HG03558 (cell line): ENCODE results near the gene OR6K3.
"Not testable (repeated sequence)": the region's sequence is repeated elsewhere in the genome, so short reads cannot be mapped to it uniquely, and the experiment has no call there.

Experiments used
- ATAC-seq: cut with Tn5 transposase; IDR thresholded peaks from one replicate; pipeline ENCODE4 v1.9.1; 2021; ENCODE audit warnings: moderate number of reproducible peaks; ENCODE audit not compliant: unreplicated experiment; ENCODE audit errors: extremely low read depth

Gene OR6K3, protein sequence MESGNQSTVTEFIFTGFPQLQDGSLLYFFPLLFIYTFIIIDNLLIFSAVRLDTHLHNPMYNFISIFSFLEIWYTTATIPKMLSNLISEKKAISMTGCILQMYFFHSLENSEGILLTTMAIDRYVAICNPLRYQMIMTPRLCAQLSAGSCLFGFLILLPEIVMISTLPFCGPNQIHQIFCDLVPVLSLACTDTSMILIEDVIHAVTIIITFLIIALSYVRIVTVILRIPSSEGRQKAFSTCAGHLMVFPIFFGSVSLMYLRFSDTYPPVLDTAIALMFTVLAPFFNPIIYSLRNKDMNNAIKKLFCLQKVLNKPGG

DNA sequence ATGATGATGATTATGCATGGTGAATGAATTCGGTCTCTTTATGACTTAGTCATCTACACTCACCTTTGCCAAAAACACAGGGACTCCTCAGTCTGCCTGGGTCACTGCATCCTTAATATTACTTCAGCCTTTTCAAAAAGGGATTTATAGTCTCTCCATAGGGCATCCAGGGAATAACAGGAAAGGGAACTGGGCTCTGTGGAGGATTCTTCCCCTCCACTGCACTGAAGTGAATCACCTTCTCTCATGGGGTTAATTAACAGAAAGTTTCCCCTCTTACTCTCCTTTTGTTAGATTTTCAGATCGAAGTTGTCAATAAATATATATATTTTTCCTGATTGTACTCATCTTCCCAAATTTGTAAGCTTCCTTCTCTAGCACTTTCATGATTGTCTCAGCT, at the start of gene OR6K3:
Gene OR6K3, minus strand, starts transcription at position 101 of the 400 bp plus-strand sequence. CDS start 2,605 bp downstream, outside the sequence.
- ATAC-seq: no peak

DNA sequence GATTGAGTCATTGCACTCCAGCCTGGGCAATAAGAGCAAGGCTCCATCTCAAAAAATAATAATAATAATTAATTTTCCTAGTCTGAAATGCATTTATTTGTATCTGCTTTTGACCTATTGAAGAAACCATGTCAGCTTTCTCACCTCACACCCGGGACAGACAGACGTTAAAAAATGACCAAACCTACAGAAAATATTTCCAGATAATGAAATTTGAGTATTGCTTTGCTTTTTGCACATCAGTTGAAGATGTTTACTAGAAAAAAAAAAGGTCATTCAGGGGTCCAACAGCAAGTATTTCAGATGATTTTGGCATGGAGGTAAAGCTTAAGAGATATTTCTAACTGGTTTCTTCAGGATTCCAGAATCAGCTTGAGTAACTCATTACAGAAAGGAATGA, 33.9 kb upstream of the OR6K3 start, which contains the start of gene OR6K6:
Gene OR6K6, plus strand, starts transcription at position 301 of the 400 bp plus-strand sequence. CDS start 168 bp downstream, outside the sequence.
- no peak for ATAC-seq

DNA sequence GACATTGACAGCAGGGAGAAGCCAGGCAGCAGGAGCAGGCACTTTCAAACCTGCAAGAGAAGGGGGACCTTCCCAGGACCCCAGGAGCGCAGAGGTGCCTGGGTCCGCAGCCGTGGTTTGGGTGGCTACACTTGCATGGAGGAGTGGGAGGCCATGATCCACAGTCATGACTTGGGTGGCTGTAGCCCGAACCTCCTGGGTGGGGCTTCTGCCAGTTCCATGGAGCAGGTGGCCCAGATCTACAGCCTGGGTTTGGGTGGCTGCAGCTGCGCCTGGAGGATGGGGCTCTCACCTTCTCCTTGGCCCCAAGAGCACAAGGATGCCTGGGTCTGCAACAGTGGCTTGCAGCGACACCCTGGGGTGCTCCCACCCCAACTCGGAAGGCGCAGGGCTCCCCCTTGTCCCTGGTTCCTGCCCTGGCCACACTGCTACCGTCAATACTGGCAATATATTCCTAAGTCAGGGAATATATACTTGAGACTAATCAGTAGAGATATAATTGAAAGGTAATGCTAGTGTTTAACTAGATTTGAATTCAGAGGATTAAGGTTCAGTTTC, 31.7 kb upstream of the OR6K3 start:
- ATAC-seq: no peak

- no peak for ATAC-seq
These were observed 15.3 kb upstream of the OR6K3 start for GRCh38 chr1:158735848-158736247.

DNA sequence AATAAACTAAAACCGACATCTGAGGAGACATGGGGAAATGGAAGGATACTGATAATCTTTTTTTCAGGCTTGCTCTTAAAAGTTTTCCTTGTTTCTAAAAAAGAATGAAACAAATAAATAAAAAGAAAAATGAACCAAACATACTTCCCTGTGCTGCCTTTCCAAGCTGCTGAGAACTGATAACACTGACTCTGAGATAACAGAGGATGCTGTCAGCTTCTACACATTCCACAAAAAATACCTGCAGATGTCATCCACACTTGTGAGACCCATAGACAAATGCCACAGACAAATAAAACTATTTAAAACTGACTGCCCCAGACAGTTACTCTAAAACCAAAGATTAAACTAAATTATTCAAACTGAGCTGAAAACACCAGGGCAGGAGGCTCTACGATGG, 12.0 kb upstream of the OR6K3 start:
- ATAC-seq: no peak

DNA sequence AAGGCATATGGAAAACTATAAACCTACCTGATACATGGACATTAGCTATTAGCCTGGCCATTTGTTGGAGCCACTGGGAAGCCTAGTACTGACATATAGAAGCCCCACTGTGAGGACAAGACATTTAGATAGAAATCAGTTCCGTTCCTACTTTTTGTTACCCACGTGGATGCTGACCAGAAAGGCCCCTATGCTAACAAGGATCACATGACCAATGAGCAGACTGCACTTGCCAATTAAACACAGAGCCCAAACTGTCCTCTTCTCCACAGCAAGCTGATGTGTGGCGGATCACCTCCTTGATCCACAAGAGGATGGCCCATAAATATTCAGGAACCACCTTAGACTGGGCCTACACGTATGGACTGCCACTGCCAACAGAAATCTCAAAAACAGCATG, 11.2 kb upstream of the OR6K3 start:
- no peak for ATAC-seq

- no peak for ATAC-seq
These were observed 9.9 kb upstream of the OR6K3 start for GRCh38 chr1:158730453-158730852.

- no peak for ATAC-seq
These were observed 8.1 kb upstream of the OR6K3 start for GRCh38 chr1:158728510-158729225.

DNA sequence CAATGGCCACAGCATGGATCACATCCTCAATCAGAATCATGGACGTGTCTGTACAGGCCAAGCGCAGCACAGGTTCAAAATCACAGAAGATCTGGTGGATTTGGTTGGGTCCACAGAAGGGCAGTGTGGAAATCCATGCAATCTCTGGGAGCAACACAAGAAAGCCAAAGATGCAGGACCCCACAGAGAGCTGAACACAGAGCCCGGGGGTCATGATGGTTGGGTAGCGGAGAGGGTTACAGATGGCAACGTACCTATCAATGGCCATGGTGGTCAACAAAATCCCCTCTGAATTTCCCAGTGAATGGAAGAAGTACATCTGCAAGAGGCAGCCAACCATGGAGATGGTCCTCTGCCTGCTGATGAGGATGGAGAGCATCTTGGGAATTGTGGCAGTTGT, 3.9 kb upstream of the OR6K3 start:
- no peak for ATAC-seq

GRCh38 chr1:158719664-158720063, 856 bp downstream of the OR6K3 start:
- no peak for ATAC-seq

- ATAC-seq: no peak
These were observed 3.2 kb downstream of the OR6K3 start for GRCh38 chr1:158717344-158717743.

- no peak for ATAC-seq
These were observed 4.2 kb downstream of the OR6K3 start for GRCh38 chr1:158716335-158716734.

DNA sequence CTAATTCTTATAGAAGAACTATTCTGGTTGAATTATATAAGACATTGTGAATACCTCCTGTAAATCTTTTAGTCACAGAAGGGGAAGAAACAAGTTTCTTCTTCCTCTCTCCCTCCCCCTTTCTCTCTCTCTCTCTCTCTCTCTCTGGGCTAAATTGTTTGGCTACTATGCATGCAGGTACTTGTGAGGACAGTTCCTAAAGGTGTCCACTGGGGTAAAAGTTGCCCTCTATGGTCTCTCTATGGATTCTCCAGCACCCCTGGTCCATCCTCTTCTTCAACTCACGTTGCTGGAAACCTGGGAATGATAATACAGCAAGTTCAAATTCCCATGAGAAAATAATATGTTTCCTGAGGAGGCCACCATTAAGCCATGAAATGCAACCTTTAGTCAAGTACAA, 5.8 kb downstream of the OR6K3 start:
- no peak for ATAC-seq

DNA sequence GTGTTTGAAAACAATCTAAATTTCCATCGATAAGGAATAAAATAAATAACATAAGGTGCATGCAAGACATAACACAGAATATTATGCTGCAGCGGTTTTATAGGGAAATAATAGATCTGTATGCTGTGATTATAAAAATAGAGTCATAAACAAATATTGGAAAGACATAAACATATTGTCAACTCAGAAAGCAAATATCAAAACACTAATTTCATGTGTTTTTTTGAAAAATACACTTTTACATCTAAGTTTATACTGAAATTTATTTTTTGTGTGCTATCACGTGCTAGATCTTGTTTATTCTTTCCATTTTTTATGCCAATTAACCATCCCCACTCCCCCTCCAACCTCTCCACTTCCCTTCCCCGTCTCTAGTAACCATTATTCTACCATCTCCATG, 9.4 kb downstream of the OR6K3 start:
- ATAC-seq: no peak

DNA sequence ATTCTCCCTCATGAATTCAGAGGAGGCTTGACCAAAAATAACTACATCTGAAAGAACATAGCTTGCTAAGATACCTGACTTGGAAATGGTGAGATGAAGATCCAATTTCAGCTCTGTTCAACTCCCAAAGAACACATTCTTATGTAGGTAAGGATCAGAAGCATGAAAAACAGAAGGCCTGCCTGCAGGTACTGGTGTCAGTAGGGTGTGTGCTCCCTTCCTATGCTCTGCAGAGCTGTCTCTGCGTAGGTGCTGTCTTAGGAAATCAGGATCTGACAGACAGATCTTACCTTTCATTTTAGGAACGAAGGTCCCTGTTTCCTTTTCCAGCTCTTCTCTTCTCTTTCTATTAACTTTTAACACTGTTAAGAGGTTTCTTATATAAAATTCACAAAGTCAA, 14.4 kb downstream of the OR6K3 start:
- ATAC-seq: no peak

GRCh38 chr1:158700552-158700951, 20.0 kb downstream of the OR6K3 start, which contains the start of gene OR6K2:
Gene OR6K2, minus strand, starts transcription at chr1:158700652. Its CDS starts 0 bp downstream, at chr1:158700652.
- no peak for ATAC-seq

DNA sequence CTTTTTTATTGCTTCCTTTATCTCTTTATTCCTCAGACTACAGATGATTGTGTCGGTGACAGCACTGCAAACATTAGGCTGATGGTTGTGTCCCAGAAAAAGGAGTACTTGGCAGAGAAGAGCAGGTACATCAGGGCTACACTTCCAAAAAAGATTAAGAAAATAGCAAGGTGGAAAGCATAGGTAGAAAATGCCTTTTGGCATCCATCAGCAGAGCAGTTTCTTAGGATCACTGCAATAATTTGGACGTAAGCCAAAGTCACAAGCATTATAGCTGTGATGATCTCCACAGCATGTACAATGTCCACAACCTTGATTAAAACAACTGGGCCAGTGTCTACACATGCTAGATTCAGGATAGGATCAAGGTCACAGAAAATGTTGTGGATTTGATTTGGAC, 25.9 kb downstream of the OR6K3 start:
- ATAC-seq: no peak

DNA sequence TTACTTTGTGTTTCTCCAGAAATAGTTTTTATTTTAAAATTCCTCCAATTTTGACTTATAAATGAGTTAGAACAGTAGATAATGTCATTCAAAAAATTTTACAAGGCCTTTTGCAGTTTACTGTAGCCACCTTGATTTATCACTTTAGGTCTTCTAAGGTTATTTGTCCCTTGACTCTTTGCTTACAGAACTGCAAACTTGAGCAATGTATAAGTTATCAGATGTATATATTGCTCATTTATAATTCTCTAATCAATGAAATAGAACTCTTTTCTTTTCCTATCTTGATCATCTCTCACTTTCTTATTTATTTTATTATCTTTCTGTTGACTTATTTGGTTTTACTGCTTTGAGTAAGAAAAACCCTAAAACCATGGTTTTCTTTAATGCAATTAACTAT, 28.2 kb downstream of the OR6K3 start:
- ATAC-seq: no peak

- no peak for ATAC-seq
These were observed 28.6 kb downstream of the OR6K3 start for GRCh38 chr1:158691907-158692306.

DNA sequence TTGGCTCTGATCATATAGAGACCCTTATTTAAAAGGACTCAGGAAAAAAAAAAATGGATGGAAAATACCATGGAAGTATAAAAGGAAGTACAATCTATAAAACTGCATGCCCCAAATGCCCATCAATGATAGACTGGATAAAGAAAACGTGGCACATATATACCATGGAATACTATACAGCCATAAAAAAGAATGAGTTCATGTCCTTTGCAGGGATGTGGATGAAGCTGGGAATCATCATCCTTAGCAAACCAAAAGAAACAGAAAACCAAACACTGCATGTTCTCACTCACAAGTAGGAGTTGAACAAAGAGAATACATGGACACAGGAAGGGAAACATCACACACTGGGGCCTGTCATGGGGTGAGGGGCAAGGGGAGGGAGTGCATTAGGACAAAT, 29.4 kb downstream of the OR6K3 start:
- not testable (repeated sequence) for ATAC-seq

DNA sequence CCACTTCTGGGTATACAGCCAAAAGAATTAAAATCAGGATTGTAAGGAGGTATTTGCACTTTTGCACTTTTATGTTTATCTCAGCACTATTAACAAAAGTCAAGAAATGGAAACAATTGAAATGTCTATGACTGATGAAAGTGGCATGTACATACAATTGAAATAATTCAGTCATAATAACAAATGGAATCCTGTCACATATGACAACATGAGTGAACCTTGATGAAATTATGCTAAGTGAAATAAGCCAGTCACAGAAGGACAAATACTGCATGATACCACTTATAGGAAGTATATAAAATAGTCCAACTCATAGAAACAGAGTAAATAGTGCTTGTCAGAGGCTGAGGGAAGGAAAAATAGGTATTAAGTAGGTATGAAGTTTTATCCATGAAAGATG, 30.6 kb downstream of the OR6K3 start:
- no peak for ATAC-seq
